ENCODE results near the gene CRYBA4. TPM values are rescaled to one million over a fixed set of nuclear protein-coding genes. Genes with fewer than 3 reads are reported as not detected.

The CRYBA4 gene
- total and polyA plus RNA-seq, 3 experiments from 2014 or later, result not detected

GRCh38 chr22:26619510-26619909, 2.3 kb upstream of the CRYBA4 start:
- Mint-ChIP-seq H3K36me3 (no peaks in the 10 kb centered on the region), H3K4me1 (peaks cover 12 to 34% (median 14%) of the 10 kb centered on the region in 3 donors), H3K27me3 (no peaks in the 10 kb centered on the region), H3K9me3 (no peaks in the 10 kb centered on the region), H3K4me3 (no peak overlapping the region), H3K27ac (peak overlapping the region in 1 of 8 donors; percentile 63)
- DNase-seq, result no peak
- H3K36me3 ChIP-seq (ENCODE audit: insufficient read depth, low read length), result no peaks in the 10 kb centered on the region
- no peak overlapping the region for H3K27ac ChIP-seq (ENCODE audit: low read depth, low read length)
- no peaks in the 10 kb centered on the region for H3K9me3 ChIP-seq (ENCODE audit: low read length)
- POLR2A ChIA-PET, result no interaction called here
- no peaks in the 10 kb centered on the region for H3K27me3 ChIP-seq (ENCODE audit: insufficient read depth, low read length, poor library complexity, severe bottlenecking)
- H3K4me3 ChIP-seq (ENCODE audit: low read length), result no peak overlapping the region
- CTCF ChIA-PET, result no interaction called here
- peaks cover 5% of the 10 kb centered on the region for H3K4me1 ChIP-seq (ENCODE audit: insufficient read depth, low read length)

GRCh38 chr22:26620197-26620596, 1.6 kb upstream of the CRYBA4 start:
- Mint-ChIP-seq H3K9me3 (no peaks in the 10 kb centered on the region), H3K27me3 (no peaks in the 10 kb centered on the region), H3K4me1 (peaks cover 12 to 31% (median 13%) of the 10 kb centered on the region in 3 donors), H3K36me3 (no peaks in the 10 kb centered on the region), H3K27ac (peak overlapping the region in 2 of 8 donors; percentile 36 to 51), H3K4me3 (no peak overlapping the region)
- Histone ChIP-seq H3K9me3 (ENCODE audit: low read length) (no peaks in the 10 kb centered on the region), H3K4me3 (ENCODE audit: low read length) (no peak overlapping the region), H3K36me3 (ENCODE audit: insufficient read depth, low read length) (no peaks in the 10 kb centered on the region), H3K27ac (ENCODE audit: low read depth, low read length) (no peak overlapping the region), H3K27me3 (ENCODE audit: insufficient read depth, low read length, poor library complexity, severe bottlenecking) (no peaks in the 10 kb centered on the region), H3K4me1 (ENCODE audit: insufficient read depth, low read length) (peaks cover 5% of the 10 kb centered on the region)
- no peak for DNase-seq
- ChIA-PET CTCF (no interaction called here), POLR2A (no interaction called here)

GRCh38 chr22:26623984-26624383, 2.2 kb downstream of the CRYBA4 start:
- Histone ChIP-seq H3K27ac (ENCODE audit: low read depth, low read length) (no peak overlapping the region), H3K9me3 (ENCODE audit: low read length) (no peaks in the 10 kb centered on the region), H3K4me1 (ENCODE audit: insufficient read depth, low read length) (peaks cover 4% of the 10 kb centered on the region), H3K27me3 (ENCODE audit: insufficient read depth, low read length, poor library complexity, severe bottlenecking) (no peaks in the 10 kb centered on the region), H3K4me3 (ENCODE audit: low read length) (no peak overlapping the region), H3K36me3 (ENCODE audit: insufficient read depth, low read length) (no peaks in the 10 kb centered on the region)
- DNase-seq, result no peak
- Mint-ChIP-seq H3K27me3 (no peaks in the 10 kb centered on the region), H3K9me3 (no peaks in the 10 kb centered on the region), H3K4me1 (peaks cover 10 to 24% (median 16%) of the 10 kb centered on the region in 3 donors), H3K36me3 (no peaks in the 10 kb centered on the region), H3K27ac (peak overlapping the region in 2 of 8 donors; percentile 2 to 71), H3K4me3 (no peak overlapping the region)
- ChIA-PET POLR2A (no interaction called here), CTCF (interaction anchor here (1.0 to 1.1 kb wide), 3 partner anchors 9 to 19 kb away, joined by 3 to 4 read pairs (median 3); no protein-coding TSS in a partner anchor)

- H3K27me3 ChIP-seq (ENCODE audit: insufficient read depth, low read length, poor library complexity, severe bottlenecking), result no peaks in the 10 kb centered on the region
- H3K4me1 ChIP-seq (ENCODE audit: insufficient read depth, low read length), result peaks cover 4% of the 10 kb centered on the region
- no peaks in the 10 kb centered on the region for H3K27me3 Mint-ChIP-seq
- ChIA-PET CTCF (interaction anchor here (1.0 kb wide), 1 partner anchor 13 kb away, joined by 4 read pairs; no protein-coding TSS in a partner anchor), POLR2A (no interaction called here)
- no peaks in the 10 kb centered on the region for H3K36me3 ChIP-seq (ENCODE audit: insufficient read depth, low read length)
- H3K27ac Mint-ChIP-seq, result no peak overlapping the region
- H3K4me3 ChIP-seq (ENCODE audit: low read length), result no peak overlapping the region
- no peaks in the 10 kb centered on the region for H3K9me3 ChIP-seq (ENCODE audit: low read length)
- no peaks in the 10 kb centered on the region for H3K36me3 Mint-ChIP-seq
- no peak for DNase-seq
- no peak overlapping the region for H3K27ac ChIP-seq (ENCODE audit: low read depth, low read length)
- H3K4me3 Mint-ChIP-seq, result no peak overlapping the region
- H3K9me3 Mint-ChIP-seq, result no peaks in the 10 kb centered on the region
- peaks cover 10 to 21% (median 15%) of the 10 kb centered on the region in 3 donors for H3K4me1 Mint-ChIP-seq
Observed at GRCh38 chr22:26624803-26625202, 3.0 kb downstream of the CRYBA4 start.

- H3K4me3 Mint-ChIP-seq, result no peak overlapping the region
Observed at GRCh38 chr22:26629988-26630761, 8.4 kb downstream of the CRYBA4 start.

DNA sequence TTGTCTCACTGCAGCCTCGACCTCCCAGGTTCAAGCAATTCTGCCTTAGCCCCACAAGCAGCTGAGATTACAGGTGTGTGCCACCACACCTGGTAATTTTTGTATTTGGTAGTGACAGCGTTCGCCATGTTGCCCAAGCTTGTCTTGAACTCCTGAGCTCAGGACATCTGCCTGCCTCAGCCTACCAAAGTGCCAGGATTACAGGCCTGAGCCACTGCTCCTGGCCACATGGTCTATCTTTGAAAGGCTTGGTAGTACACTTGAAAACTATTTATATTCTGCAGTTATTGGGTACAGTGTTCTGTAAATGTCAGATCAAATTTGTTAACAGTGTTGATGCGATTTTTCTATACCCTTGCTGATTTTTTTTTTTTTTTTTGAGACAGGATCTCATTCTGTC, 9.5 kb downstream of the CRYBA4 start:
- no peak for DNase-seq
- Histone ChIP-seq H3K27me3 (ENCODE audit: insufficient read depth, low read length, poor library complexity, severe bottlenecking) (no peaks in the 10 kb centered on the region), H3K36me3 (ENCODE audit: insufficient read depth, low read length) (no peaks in the 10 kb centered on the region), H3K4me3 (ENCODE audit: low read length) (no peak overlapping the region), H3K27ac (ENCODE audit: low read depth, low read length) (peak overlapping the region; percentile 6), H3K4me1 (ENCODE audit: insufficient read depth, low read length) (peaks cover 4% of the 10 kb centered on the region), H3K9me3 (ENCODE audit: low read length) (no peaks in the 10 kb centered on the region)
- Mint-ChIP-seq H3K9me3 (peaks cover 0 to 4% (median 0%) of the 10 kb centered on the region in 5 donors), H3K36me3 (peaks cover 0 to 3% (median 0%) of the 10 kb centered on the region in 3 donors), H3K27me3 (no peaks in the 10 kb centered on the region), H3K4me1 (peaks cover 21 to 34% (median 25%) of the 10 kb centered on the region in 3 donors), H3K4me3 (no peak overlapping the region), H3K27ac (no peak overlapping the region)
- ChIA-PET CTCF (interaction anchor here (1.2 kb wide), 1 partner anchor 128 kb away, joined by 3 read pairs; no protein-coding TSS in a partner anchor), POLR2A (no interaction called here)

More at GRCh38 chr22:26629988-26630761, 8.4 kb downstream of the CRYBA4 start:
- Histone ChIP-seq H3K36me3 (ENCODE audit: insufficient read depth, low read length) (no peaks in the 10 kb centered on the region), H3K9me3 (ENCODE audit: low read length) (no peaks in the 10 kb centered on the region), H3K27ac (ENCODE audit: low read depth, low read length) (peak overlapping the region; percentile 12), H3K4me3 (ENCODE audit: low read length) (no peak overlapping the region), H3K4me1 (ENCODE audit: insufficient read depth, low read length) (peaks cover 4% of the 10 kb centered on the region), H3K27me3 (ENCODE audit: insufficient read depth, low read length, poor library complexity, severe bottlenecking) (no peaks in the 10 kb centered on the region)
- H3K36me3 Mint-ChIP-seq, result peaks cover 0 to 3% (median 0%) of the 10 kb centered on the region in 3 donors
- ChIA-PET CTCF (interaction anchor here (0.7 kb wide), 1 partner anchor 12 kb away, joined by 3 read pairs; no protein-coding TSS in a partner anchor), POLR2A (interaction anchor here (0.7 kb wide), 1 partner anchor 54 kb away, joined by 8 read pairs; no protein-coding TSS in a partner anchor)
- no peaks in the 10 kb centered on the region for H3K27me3 Mint-ChIP-seq
- H3K9me3 Mint-ChIP-seq, result peaks cover 0 to 4% (median 0%) of the 10 kb centered on the region in 5 donors
- DNase-seq, result no peak
- no peak overlapping the region for H3K27ac Mint-ChIP-seq
- H3K4me1 Mint-ChIP-seq, result peaks cover 21 to 34% (median 25%) of the 10 kb centered on the region in 3 donors

DNA sequence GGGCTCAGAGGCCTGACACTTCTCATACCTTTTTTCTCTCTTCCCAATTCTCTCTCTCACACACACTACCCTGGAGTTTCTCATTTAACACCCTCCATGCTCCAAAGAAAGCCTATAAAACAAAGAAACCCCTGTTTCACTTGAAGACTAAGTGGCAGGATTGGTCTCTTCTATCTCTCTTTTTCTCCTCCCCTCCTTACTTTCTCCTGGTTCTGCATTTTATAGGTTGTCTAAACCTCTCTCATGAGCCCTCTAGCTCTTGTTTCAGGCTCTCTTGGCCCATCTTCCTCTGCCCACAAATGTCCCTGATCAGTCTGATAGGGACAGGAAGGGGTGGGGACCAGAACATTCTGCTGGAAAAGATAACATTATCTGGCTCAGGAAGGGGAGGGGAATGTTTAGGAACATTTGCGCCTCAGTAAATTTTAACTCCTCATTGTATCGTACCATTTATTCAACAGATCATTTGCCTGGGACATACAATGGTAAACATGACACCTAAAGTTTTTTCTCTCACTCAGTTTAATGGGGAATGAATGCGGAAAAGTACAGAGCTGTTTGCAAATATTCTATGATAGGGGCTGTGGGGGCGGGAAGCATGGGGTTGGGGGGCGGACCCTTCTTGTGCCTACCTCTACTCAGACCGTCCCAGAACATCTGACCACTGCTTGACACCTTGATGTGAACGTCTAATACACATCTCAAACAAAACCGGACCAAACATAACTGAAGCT, 10.8 kb downstream of the CRYBA4 start:
- Histone ChIP-seq H3K9me3 (ENCODE audit: low read length) (no peaks in the 10 kb centered on the region), H3K27ac (ENCODE audit: low read depth, low read length) (peak overlapping the region; percentile 13), H3K4me3 (ENCODE audit: low read length) (no peak overlapping the region), H3K27me3 (ENCODE audit: insufficient read depth, low read length, poor library complexity, severe bottlenecking) (no peaks in the 10 kb centered on the region), H3K4me1 (ENCODE audit: insufficient read depth, low read length) (peaks cover 4% of the 10 kb centered on the region), H3K36me3 (ENCODE audit: insufficient read depth, low read length) (no peaks in the 10 kb centered on the region)
- no peak for DNase-seq
- no peak overlapping the region for H3K27ac Mint-ChIP-seq
- H3K4me1 Mint-ChIP-seq, result peaks cover 18 to 33% (median 25%) of the 10 kb centered on the region in 3 donors
- peaks cover 0 to 4% (median 0%) of the 10 kb centered on the region in 5 donors for H3K9me3 Mint-ChIP-seq
- no peak overlapping the region for H3K4me3 Mint-ChIP-seq
- no peaks in the 10 kb centered on the region for H3K27me3 Mint-ChIP-seq
- CTCF ChIA-PET, result interaction anchor here (1.2 kb wide), 2 partner anchors 9 to 38 kb away, joined by 3 to 4 read pairs; no protein-coding TSS in a partner anchor
- POLR2A ChIA-PET, result no interaction called here
- H3K36me3 Mint-ChIP-seq, result peaks cover 0 to 3% (median 0%) of the 10 kb centered on the region in 3 donors

All from CD8-positive, alpha-beta memory T cell (primary cell).